NOMO-1 (cell line): ENCODE results near the gene RMND5A.
A peak's percentile ranks its signal among the peaks of the same experiment; 100 is the strongest.

Experiments
- DNase-seq, 2 experiments: peaks; one replicate each; lab custom pipeline; 2025; ENCODE audit not compliant: unreplicated experiment in 2 of 2; lab: John Stamatoyannopoulos, UW

RMND5A gene

GRCh38 chr2:86760371-86760770, 40.3 kb downstream of the RMND5A start:
- DNase-seq, result no peak

DNA sequence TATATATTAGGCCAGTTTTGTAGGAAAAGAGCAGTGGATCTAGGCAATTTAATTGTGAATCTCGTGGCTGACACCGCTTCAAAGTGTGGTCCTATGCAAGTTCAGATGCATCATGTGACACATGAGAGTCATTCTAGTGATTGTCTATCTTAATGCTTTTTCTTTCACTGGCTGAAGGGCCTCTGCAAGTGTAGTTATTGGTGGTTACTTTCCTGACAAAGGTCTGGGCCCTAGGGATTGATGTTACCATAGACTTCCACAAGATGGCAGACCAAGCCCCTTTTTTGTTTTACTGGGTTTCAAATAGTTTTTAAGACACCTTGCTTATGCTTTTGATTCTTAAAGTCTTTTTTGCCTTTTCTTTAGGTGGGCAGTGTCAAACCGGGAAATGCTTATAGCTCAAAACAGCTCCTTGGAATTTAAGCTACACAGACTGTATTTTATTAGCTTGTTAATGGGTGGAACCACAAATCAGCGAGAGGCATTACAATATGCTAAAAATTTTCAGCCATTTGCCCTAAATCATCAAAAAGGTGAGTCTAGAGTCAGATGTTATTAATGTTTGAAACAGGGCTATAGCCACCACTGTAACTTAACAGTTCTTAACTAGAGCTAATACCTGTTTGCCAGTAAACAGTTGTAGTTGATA, 44.7 kb downstream of the RMND5A start:
- DNase-seq, result peak in 1 of 2 experiments; percentile 43

- no peak for DNase-seq
Observed at GRCh38 chr2:86765310-86765695, 45.2 kb downstream of the RMND5A start.

GRCh38 chr2:86768189-86768949, 48.3 kb downstream of the RMND5A start:
- no peak for DNase-seq

DNA sequence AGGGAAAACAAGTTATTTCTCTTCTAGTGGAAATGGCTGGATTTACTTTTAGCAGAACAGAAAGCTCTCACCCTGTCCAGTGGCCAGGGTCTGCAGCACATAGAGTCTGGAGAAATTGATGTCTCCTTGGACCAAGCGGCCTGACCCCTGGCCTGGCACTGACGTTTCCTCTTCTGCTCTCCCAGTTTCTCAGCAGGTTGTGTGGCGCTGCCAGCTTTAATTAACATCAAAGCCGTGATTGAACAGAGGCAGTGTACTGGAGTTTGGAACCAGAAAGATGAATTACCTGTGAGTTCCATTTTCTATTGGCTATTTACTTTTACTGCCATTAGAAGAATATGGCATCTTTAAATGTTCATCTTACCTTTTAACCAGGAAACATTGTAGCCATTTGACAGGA, 49.7 kb downstream of the RMND5A start:
- DNase-seq, result no peak

DNA sequence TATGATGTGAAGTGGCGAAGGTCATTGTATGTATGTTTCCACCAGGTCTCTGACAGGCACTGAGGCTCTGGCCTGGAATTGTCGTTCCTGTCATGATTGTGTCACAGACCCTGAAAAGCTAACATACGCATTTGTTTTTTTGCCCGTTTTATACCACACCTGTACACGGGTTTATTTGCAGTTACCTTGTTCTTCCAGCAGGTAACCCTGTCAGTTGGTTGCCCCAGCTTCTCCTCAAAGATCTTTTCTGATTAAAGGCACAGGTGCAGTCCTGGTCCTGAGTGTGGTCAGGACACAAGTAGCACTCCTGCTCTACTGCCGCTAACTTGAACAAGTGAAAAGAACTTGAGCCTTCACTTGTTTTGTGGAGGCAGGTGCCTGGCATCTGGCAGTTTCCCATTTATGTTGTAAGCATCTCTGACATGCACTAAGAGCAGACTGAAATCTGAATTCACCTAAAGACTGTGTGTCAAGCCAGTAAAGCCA, 50.8 kb downstream of the RMND5A start:
- no peak for DNase-seq

DNA sequence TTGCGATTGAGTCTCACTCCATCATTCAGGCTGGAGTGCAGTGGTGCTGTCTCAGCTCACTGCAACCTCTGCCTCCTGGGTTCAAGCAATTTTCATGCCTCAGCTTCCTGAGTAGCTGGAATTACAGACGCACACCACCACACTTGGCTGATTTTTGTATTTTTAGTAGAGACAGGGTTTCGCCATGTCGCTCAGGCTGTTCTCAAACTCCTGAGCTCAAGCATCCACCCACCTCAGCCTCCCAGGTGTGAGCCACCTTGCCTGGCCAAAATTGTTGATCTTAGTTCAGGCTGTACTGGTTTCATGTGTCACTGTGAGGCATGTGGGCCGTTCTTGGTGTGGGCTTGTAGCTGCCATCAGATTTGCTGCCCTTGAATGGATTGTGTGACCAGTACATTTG, 52.5 kb downstream of the RMND5A start:
- no peak for DNase-seq

DNA sequence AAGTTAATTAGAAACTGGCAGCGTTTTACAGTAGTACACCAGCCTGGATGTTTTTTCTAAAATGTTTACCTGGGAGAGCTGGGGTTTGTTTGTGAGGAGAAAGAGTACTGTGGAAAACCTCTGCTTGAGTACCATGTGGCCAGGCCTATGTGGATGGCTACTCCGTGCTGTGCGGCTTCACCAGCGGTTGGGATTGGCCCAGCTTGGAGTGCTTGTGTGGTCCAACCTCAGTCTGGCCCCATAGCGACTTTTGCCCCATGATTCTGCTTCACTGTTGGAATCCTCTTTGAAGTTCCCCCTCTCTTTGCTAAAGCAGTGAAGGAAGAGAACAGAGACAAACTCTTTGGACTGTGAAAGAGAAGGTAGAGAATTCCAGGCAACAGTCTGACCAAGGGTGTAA, 54.8 kb downstream of the RMND5A start:
- no peak for DNase-seq

GRCh38 chr2:86775338-86775737, 55.2 kb downstream of the RMND5A start:
- DNase-seq, result no peak

DNA sequence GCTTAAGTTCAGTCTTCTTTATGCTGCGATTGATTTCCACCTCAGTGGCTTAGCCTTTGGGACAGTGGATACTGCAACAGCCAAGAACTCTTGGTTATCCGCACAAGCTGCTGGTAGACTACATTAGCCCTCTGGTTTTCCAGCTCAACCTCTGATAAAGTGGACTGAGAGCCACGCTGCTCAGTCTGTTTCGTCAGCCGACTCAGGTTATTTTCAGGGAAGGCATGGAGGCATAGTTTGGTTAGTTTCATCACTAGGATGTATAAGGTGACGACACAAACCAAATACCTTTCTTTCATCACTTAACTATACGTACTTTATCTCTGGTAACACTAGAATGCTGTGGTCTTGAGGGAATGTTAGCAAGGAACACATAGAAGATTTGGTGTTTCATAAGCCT, 56.4 kb downstream of the RMND5A start:
- no peak for DNase-seq

DNA sequence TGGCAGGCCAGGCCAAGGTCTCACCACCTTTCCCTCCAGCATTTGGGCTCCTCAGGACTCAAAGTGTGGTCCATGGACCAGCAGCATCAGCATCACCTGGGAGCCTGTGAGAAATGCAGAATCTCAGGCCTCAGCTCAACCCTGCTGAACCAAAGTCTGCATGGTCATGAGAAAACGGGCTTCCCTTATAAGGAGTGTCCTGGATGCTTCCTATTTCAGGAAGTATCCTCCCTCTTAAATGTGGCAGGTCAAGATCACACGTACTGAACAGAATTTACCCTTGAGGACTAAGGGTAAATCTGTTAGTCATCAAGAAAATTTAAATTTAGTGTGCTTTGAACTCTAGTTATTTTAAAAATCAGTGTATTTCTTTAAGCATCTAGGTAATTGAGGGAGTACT, 58.9 kb downstream of the RMND5A start:
- no peak for DNase-seq

- DNase-seq, result no peak
Observed at GRCh38 chr2:86779971-86780370, 59.9 kb downstream of the RMND5A start.

- peak in 1 of 2 experiments; percentile 6 for DNase-seq
Observed at GRCh38 chr2:86781363-86781762, 61.3 kb downstream of the RMND5A start.

DNA sequence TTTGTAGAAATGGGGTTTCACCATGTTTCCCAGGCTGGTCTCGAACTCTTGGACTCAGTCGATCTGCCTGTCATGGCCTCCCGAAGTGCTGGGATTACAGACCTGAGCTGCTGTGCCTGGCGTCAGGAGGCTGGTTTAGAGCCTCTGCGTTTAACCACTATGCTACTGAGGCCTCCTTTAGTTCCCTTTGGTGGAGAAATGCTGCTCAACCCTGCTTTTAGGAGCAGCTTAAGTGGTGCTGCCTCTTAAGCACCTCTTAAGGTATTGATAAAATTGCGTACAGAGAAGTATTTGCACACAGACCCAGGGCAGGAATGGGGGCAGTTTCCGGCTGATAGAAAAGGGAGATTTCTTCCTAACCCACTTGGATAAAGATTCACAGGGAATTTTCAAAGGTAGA, 62.7 kb downstream of the RMND5A start:
- DNase-seq, result no peak

- peak; percentile 25 to 82 for DNase-seq
Observed at GRCh38 chr2:86783615-86784339, 63.7 kb downstream of the RMND5A start.

DNA sequence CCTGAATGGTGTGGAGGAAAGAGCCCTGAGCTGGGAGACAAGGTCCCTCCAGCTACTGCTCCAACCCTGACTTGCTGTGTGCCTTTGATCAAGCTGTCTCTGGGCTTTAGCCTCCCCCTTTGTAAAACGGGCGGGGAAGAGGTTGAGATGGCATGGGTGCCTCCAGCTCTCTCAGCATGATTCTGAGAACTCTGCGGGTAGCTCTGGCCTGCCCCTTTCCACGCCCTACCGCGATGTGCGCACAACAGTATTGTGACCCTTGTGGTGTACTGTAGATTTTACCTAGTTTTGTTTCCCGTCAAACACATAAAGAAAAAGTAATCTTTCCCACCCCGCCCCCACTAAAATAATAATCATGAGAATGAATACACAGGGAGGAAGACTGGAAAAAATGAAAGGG, 65.4 kb downstream of the RMND5A start:
- DNase-seq, result no peak

GRCh38 chr2:86786001-86786536, 66.0 kb downstream of the RMND5A start:
- DNase-seq, result no peak

GRCh38 chr2:86787736-86788135, 67.6 kb downstream of the RMND5A start:
- DNase-seq, result no peak

GRCh38 chr2:86788165-86788564, 68.1 kb downstream of the RMND5A start:
- DNase-seq, result no peak

DNA sequence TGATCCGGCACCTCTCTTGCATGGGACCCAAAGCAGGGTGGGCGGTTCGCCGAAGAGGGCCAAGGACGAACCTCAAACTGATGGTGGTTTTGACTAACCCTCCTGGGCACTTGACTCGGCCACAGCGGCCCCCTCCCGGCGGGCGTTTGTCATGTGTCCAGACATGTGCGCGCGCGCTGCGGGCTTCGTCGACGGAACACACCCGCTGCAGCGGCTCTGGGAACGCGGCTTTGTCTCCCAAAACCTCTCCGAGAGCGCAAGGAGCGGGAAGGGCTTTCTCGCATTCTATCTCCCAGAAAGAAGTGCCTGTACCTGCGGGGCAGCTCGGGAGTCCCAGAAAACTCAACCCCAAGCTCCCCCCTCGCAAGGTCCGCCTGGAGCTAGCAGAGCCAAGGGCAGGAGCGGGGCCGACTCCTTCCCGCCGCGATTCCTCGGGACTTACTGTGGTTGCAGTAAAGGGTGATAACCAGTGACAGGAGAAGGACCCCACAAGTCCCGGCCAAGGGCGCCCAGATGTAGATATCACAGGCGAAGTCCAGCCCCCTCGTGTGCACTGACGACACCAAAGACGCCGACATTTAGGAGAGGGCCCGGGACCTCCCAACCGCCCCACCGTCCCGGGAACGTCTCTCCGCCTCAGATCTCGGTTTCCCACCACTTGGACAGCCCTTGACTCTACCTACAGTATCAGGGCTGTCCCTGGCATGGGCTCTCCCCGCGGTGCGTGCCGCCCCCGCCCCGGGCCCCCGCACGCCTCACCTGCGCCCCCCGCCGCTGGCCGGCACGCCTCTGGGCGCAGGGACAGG, 69.0 kb downstream of the RMND5A start:
- no peak for DNase-seq
